ENCODE data around the gene ASPG.

DNA sequence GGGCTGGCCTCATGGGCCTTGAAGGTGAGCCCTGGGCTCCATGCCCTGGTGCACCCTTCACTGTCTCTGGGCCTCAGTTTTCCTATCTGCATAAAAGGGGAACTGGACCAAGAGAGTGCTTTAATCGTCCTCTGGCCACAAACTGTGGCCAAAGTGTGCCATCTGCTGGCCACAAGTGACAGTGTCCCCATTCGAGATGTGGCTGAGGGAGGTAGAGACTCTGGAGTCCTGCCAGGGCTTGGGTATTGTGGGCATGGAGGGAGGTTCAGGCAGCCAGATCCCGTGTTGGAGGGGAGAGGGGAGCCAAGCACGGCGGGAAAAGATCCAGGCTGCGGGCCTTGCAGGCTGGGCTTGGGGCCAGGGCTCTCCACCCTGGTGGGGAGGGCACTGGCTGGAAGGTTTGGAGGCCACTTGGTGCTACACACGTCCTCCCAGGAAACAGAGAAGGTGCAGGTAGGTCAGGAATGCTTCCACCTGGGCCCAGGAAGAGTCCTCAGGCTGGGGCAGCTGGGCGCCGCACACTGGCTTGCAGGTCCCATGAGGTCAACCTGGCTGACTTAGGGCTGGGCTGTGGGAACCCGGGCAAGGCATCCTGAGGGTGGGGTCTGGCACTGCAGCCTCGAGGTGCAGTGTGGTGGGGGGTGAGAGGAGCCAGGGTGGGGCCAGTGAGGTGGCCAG, 45.6 kb downstream of the ASPG start:
- no peak for TF ChIP-seq ARNTL (CRISPR knock-in tag; IDR thresholded peaks at IDR 0.05; ENCODE audit: borderline replicate concordance, low read depth)
- no peak for TF ChIP-seq GLIS3 (CRISPR knock-in tag; IDR thresholded peaks at IDR 0.05)
- TF ChIP-seq ZNF70 (CRISPR knock-in tag; IDR thresholded peaks at IDR 0.05) = no peak
- TF ChIP-seq, protein P1, sequence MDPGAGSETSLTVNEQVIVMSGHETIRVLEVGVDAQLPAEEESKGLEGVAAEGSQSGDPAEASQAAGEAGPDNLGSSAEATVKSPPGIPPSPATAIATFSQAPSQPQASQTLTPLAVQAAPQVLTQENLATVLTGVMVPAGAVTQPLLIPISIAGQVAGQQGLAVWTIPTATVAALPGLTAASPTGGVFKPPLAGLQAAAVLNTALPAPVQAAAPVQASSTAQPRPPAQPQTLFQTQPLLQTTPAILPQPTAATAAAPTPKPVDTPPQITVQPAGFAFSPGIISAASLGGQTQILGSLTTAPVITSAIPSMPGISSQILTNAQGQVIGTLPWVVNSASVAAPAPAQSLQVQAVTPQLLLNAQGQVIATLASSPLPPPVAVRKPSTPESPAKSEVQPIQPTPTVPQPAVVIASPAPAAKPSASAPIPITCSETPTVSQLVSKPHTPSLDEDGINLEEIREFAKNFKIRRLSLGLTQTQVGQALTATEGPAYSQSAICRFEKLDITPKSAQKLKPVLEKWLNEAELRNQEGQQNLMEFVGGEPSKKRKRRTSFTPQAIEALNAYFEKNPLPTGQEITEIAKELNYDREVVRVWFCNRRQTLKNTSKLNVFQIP (CRISPR knock-in tag; IDR thresholded peaks at IDR 0.05; ENCODE audit: borderline replicate concordance, low read depth) = no peak
- no peak for TF ChIP-seq RARB (CRISPR knock-in tag; IDR thresholded peaks at IDR 0.05)
- TF ChIP-seq, protein P2, sequence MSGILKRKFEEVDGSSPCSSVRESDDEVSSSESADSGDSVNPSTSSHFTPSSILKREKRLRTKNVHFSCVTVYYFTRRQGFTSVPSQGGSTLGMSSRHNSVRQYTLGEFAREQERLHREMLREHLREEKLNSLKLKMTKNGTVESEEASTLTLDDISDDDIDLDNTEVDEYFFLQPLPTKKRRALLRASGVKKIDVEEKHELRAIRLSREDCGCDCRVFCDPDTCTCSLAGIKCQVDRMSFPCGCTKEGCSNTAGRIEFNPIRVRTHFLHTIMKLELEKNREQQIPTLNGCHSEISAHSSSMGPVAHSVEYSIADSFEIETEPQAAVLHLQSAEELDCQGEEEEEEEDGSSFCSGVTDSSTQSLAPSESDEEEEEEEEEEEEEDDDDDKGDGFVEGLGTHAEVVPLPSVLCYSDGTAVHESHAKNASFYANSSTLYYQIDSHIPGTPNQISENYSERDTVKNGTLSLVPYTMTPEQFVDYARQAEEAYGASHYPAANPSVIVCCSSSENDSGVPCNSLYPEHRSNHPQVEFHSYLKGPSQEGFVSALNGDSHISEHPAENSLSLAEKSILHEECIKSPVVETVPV (CRISPR knock-in tag; IDR thresholded peaks at IDR 0.05) = no peak
